Mesenchymal stem cell (in vitro differentiated cells and primary cell): ENCODE data around the gene COL1A1. TPM values are rescaled to one million over a fixed set of nuclear protein-coding genes. Genes with fewer than 3 reads are reported as not detected.

Experiments
- small RNA-seq: library from polyadenylated mRNA; stranded (forward); fragments of <200 nt; extraction: miRNeasy Mini kit (QIAGEN cat#:217004); gene quantifications from one replicate; pipeline ENCODE3, GENCODE V24; 2013; ENCODE audit warnings: low read depth

COL1A1 gene

Small RNAs within 50 kb of the gene (small RNA-seq; reads per million reads assigned to genes)
- gene SUMO2P7, result not detected
